IMR-90 (cell line): ENCODE results near the gene TUSC2. TPM values are rescaled to one million over a fixed set of nuclear protein-coding genes. Genes with fewer than 3 reads are reported as not detected.

Experiments used
- ATAC-seq: fragments of 200-7000 bp; cut with Tn5 transposase; 2 replicates; pipeline ENCODE4 v1.9.1; 2020; ENCODE audit warnings: low read depth, mild to moderate bottlenecking, moderate library complexity
- BruUV-seq: library from RNA; stranded (reverse); fragments of 400-500 nt; replicated peaks from 2 replicates; lab custom pipeline; 2021; lab: Mats Ljungman, UMichigan
- CTCF ChIA-PET: fragments of 300-600 bp; formaldehyde crosslinking; extraction: SDS; loops from one replicate; lab custom pipeline; 2021; ENCODE audit warnings: antibody characterized with exemption; lab: Yijun Ruan, JAX
- POLR2A ChIA-PET: fragments of 300-600 bp; sonication (Branson Sonifier 250); formaldehyde crosslinking; loops from one replicate; lab custom pipeline; 2022; ENCODE audit warnings: antibody characterized with exemption; ENCODE audit not compliant: unreplicated experiment; lab: Charles Lee
- DNase-seq: peaks from one replicate; pipeline ENCODE4 v3.0.0; 2013
- H2AFZ ChIP-seq: replicated peaks from 2 replicates; pipeline ENCODE3; 2013; ENCODE audit warnings: low read length, mild to moderate bottlenecking; ENCODE audit not compliant: poor library complexity
- H2AK5ac ChIP-seq: 2 replicates; pipeline ENCODE4 v1.6.1; 2013; ENCODE audit warnings: low read depth, low read length, inconsistent platforms
- H2AK9ac ChIP-seq: replicated peaks from 2 replicates; pipeline ENCODE3; 2013; ENCODE audit warnings: mild to moderate bottlenecking, low read depth, low read length, moderate library complexity; ENCODE audit not compliant: poor library complexity
- H2BK120ac ChIP-seq: 2 replicates; pipeline ENCODE4 v1.6.1; 2013; ENCODE audit warnings: low read depth, low read length, inconsistent platforms
- H2BK15ac ChIP-seq: 3 replicates; pipeline ENCODE4 v1.6.1; 2013; ENCODE audit warnings: low read depth, low read length, inconsistent platforms
- H2BK20ac ChIP-seq: 2 replicates; pipeline ENCODE4 v1.6.1; 2013; ENCODE audit warnings: low read depth, mild to moderate bottlenecking, inconsistent platforms, low read length, moderate library complexity
- H2BK5ac ChIP-seq: 2 replicates; pipeline ENCODE4 v1.6.1; 2013; ENCODE audit warnings: mild to moderate bottlenecking, low read depth, low read length, inconsistent platforms; ENCODE audit not compliant: poor library complexity, severe bottlenecking
- H3K14ac ChIP-seq: replicated peaks from 2 replicates; pipeline ENCODE4 v1.6.1; 2013; ENCODE audit warnings: low read depth, low read length, inconsistent platforms
- H3K18ac ChIP-seq: 2 replicates; pipeline ENCODE4 v1.6.1; 2013; ENCODE audit warnings: low read depth, low read length, control low read depth
- H3K23ac ChIP-seq: 2 replicates; pipeline ENCODE4 v1.6.1; 2013; ENCODE audit warnings: low read depth, low read length, inconsistent platforms
- H3K27ac ChIP-seq: 2 replicates; pipeline ENCODE4 v1.5.1; 2013; ENCODE audit warnings: mild to moderate bottlenecking, control low read depth, low read length; ENCODE audit not compliant: insufficient read depth
- H3K27me3 ChIP-seq: 2 replicates; pipeline ENCODE4 v1.6.1; 2013; ENCODE audit warnings: low read length; ENCODE audit not compliant: control insufficient read depth, insufficient read depth
- H3K36me3 ChIP-seq: 2 replicates; pipeline ENCODE4 v1.6.1; 2013; ENCODE audit warnings: low read length, mixed read lengths; ENCODE audit not compliant: control insufficient read depth, insufficient read depth
- H3K4ac ChIP-seq: 2 replicates; pipeline ENCODE4 v1.6.1; 2013; ENCODE audit warnings: low read depth, low read length, inconsistent platforms
- H3K4me1 ChIP-seq: 2 replicates; pipeline ENCODE4 v1.6.1; 2013; ENCODE audit warnings: low read length, mixed read lengths; ENCODE audit not compliant: control insufficient read depth, insufficient read depth
- H3K4me2 ChIP-seq: 2 replicates; pipeline ENCODE4 v1.6.1; 2013; ENCODE audit warnings: low read depth, mild to moderate bottlenecking, control low read depth, low read length, moderate library complexity
- H3K4me3 ChIP-seq: 2 replicates; pipeline ENCODE4 v1.5.1; 2013; ENCODE audit warnings: low read depth, mild to moderate bottlenecking, control low read depth, low read length, moderate library complexity; ENCODE audit not compliant: insufficient read depth
- H3K56ac ChIP-seq: 2 replicates; pipeline ENCODE4 v1.6.1; 2013; ENCODE audit warnings: low read length, inconsistent platforms; ENCODE audit not compliant: insufficient read depth; ENCODE audit errors: extremely low read depth
- H3K79me1 ChIP-seq, 2 experiments: 2 replicates each; pipeline ENCODE4 v1.6.1; 2013; ENCODE audit warnings: low read length in 2 of 2, inconsistent platforms in 1 of 2, low read depth in 1 of 2
- H3K9ac ChIP-seq: 2 replicates; pipeline ENCODE4 v1.6.1; 2013; ENCODE audit warnings: low read depth, low read length, control low read depth
- H3K9me1 ChIP-seq: 2 replicates; pipeline ENCODE4 v1.6.1; 2013; ENCODE audit warnings: low read length, inconsistent platforms; ENCODE audit not compliant: insufficient read depth
- H3K9me3 ChIP-seq: 2 replicates; pipeline ENCODE4 v1.6.1; 2013; ENCODE audit warnings: low read length; ENCODE audit not compliant: control insufficient read depth, insufficient read depth
- H4K20me1 ChIP-seq: 2 replicates; pipeline ENCODE4 v1.6.1; 2013; ENCODE audit warnings: low read length, inconsistent platforms; ENCODE audit not compliant: insufficient read depth
- H4K5ac ChIP-seq: 2 replicates; pipeline ENCODE4 v1.6.1; 2013; ENCODE audit warnings: mild to moderate bottlenecking, low read depth, low read length, control low read depth
- H4K8ac ChIP-seq, 2 experiments: 2 replicates each; pipeline ENCODE4 v1.6.1; 2013; ENCODE audit warnings: low read depth in 2 of 2, low read length in 2 of 2, control low read depth in 1 of 2, inconsistent platforms in 1 of 2
- H4K91ac ChIP-seq: 2 replicates; pipeline ENCODE4 v1.6.1; 2013; ENCODE audit warnings: low read depth, low read length, inconsistent platforms; ENCODE audit not compliant: insufficient read depth
- CEBPB ChIP-seq: IDR thresholded peaks from 2 replicates; pipeline ENCODE4 v1.6.1; 2012; ENCODE audit warnings: low read depth, low read length, improper control_type of control experiment
- CHD1 ChIP-seq: IDR thresholded peaks from 2 replicates; pipeline ENCODE4 v1.6.1; 2012; ENCODE audit warnings: low read depth, low read length, improper control_type of control experiment
- FOS ChIP-seq: fragments of 150-350 bp; IDR thresholded peaks from 2 replicates; pipeline ENCODE4 v1.6.1; 2016; ENCODE audit warnings: low read depth, low read length
- MAZ ChIP-seq: IDR thresholded peaks from 2 replicates; pipeline ENCODE4 v1.6.1; 2012; ENCODE audit warnings: low read depth, mild to moderate bottlenecking, low read length, improper control_type of control experiment, moderate library complexity, borderline replicate concordance
- MXI1 ChIP-seq: IDR thresholded peaks from 2 replicates; pipeline ENCODE4 v1.6.1; 2012; ENCODE audit warnings: low read depth, mild to moderate bottlenecking, low read length, moderate library complexity, borderline replicate concordance
- NFE2L2 ChIP-seq: fragments of 150-350 bp; IDR thresholded peaks from 2 replicates; pipeline ENCODE4 v1.6.1; 2016; ENCODE audit warnings: low read depth, mild to moderate bottlenecking, low read length
- WGBS, 2 experiments: methylation state at CpG; one replicate each; pipeline versions ENCODE4 v1.1.5 to v1.1.7; 2013; ENCODE audit warnings: missing lambda C conversion rate in 2 of 2; ENCODE audit not compliant: insufficient read length in 1 of 2; ENCODE audit errors: extremely low coverage in 2 of 2; 5-methylcytosine and 5-hydroxymethylcytosine counted together
- dilution Hi-C: fragments of 300-500 bp; cut with HindIII; formaldehyde crosslinking; loops from one replicate; pipeline ENCODE4 v1.14.3; 2018; ENCODE audit warnings: low sequenced_read_pairs; ENCODE audit not compliant: unreplicated experiment
- in situ Hi-C: fragments of 300-500 bp; cut with MboI; formaldehyde crosslinking; loops from 3 replicates; pipeline ENCODE4 v1.14.3; 2019; ENCODE audit warnings: low sequenced_read_pairs, inconsistent platforms, mixed read lengths
- intact Hi-C: fragments of 100-400 bp; cut with micrococcal nuclease; formaldehyde crosslinking; loops from 2 replicates; pipeline ENCODE4 v1.10.0; 2022
- polyA plus RNA-seq, 3 experiments: library from polyadenylated mRNA; depleted of rRNA; stranded (reverse); fragments of >200 nt; gene quantifications; 2 replicates each; pipeline ENCODE4 v1.2.3, GENCODE V29; 2012; ENCODE audit warnings: low replicate concordance in 1 of 3
- total RNA-seq: library from RNA; depleted of rRNA; stranded (reverse); fragments of >200 nt; gene quantifications from 2 replicates; pipeline ENCODE4 v1.2.3, GENCODE V29; 2012
- TF ChIP-seq, protein P1 (sequence below): conservative IDR thresholded peaks from 2 replicates; pipeline ENCODE4 v1.5.1; 2012; ENCODE audit warnings: mild to moderate bottlenecking, low read depth, low read length, improper control_type of control experiment
- TF ChIP-seq, protein P2 (sequence below): fragments of 150-350 bp; IDR thresholded peaks from 2 replicates; pipeline ENCODE4 v1.6.1; 2017; ENCODE audit warnings: mild to moderate bottlenecking, antibody characterized with exemption, low read length, low read depth

The TUSC2 gene
- total and polyA plus RNA-seq, 2 of the 4 experiments (the other 2 are of a cell fraction): 13.4 to 24.0 TPM

DNA sequence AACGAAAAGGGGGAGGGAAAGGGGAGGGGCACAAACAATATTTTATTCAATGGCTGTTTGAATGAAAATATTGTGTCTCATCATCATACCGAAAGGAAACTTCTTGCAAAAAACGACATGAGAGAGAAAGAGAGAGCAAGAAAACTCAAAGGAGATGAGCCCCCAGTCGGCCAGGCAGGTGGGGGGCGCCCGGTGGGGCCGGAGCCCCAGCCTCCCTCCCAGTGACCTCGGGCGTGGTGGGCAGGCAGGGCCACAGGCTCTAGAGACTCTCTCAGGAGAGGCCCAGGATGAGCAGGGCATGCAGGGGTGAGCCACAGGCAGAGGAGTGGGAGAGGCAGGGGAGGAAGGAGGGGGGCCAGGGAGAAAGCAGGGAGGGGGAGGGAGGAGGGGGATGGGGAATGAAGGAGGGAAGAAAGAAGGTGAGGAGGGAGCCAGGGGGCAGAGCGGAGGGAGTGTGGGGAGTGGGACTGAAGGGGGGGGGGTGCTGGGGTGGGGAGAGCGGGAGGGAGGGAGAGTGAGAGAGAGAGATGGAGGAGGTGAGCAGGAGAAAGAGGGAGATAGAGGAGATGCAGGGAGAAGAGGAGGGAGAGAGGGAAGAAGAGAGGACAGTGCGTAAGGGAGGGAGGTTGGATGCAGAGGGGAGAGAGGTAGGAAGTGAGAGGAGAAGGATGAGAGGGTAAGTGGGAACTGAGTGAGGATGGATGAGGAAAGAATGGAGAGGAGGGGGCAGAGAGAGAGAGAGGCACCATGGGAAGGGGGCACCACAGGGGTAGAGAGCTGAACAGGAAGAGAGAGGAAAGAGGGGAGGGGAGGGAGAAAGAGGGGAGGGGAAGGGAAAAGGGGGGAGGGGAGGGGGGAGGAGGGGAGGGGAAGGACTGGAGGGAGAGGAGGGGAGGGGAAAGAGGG, 45.4 kb upstream of the TUSC2 start (continued):
- TF ChIP-seq, protein P1, sequence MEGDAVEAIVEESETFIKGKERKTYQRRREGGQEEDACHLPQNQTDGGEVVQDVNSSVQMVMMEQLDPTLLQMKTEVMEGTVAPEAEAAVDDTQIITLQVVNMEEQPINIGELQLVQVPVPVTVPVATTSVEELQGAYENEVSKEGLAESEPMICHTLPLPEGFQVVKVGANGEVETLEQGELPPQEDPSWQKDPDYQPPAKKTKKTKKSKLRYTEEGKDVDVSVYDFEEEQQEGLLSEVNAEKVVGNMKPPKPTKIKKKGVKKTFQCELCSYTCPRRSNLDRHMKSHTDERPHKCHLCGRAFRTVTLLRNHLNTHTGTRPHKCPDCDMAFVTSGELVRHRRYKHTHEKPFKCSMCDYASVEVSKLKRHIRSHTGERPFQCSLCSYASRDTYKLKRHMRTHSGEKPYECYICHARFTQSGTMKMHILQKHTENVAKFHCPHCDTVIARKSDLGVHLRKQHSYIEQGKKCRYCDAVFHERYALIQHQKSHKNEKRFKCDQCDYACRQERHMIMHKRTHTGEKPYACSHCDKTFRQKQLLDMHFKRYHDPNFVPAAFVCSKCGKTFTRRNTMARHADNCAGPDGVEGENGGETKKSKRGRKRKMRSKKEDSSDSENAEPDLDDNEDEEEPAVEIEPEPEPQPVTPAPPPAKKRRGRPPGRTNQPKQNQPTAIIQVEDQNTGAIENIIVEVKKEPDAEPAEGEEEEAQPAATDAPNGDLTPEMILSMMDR: no peak

DNA sequence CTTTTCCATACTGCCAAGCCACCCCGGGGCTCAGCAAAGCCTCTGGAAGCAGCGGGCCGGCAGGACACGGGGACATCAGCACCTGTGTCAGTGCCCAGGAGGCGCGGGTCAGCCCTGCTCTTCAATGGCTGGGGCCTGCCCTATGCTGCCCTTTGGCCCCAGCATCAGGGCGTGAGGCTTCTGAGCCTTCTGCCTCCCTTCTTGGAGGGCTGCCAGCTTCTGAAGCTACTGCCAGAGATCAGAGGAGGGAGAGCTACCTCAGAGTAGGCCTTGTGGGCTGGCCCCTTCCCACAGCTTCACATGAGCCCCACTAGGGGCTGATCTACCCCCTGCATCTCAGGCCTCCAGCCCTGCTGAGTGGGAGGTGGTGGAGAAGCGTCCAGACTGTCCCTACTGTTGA, 44.3 kb upstream of the TUSC2 start:
- ChIA-PET POLR2A (no interaction called here), CTCF (no interaction called here)
- in situ Hi-C loops (no loop called here), dilution Hi-C loops (no loop called here), intact Hi-C loops (no loop called here)
- Histone ChIP-seq H3K18ac (no peak overlapping the region), H3K4me2 (no peak overlapping the region), H3K14ac (no peak overlapping the region), H2AFZ (no peak overlapping the region), H3K79me1 (no peaks in the 10 kb centered on the region), H4K5ac (no peak overlapping the region), H2AK5ac (no peak overlapping the region), H3K56ac (no peak overlapping the region), H3K9ac (no peak overlapping the region), H3K27ac (no peak overlapping the region), H2BK120ac (no peak overlapping the region), H3K4me1 (no peaks in the 10 kb centered on the region), H3K4ac (no peak overlapping the region), H3K36me3 (no peaks in the 10 kb centered on the region), H2BK15ac (no peak overlapping the region), H3K4me3 (no peak overlapping the region), H3K9me1 (no peaks in the 10 kb centered on the region), H4K91ac (no peak overlapping the region), H2AK9ac (no peak overlapping the region), H4K8ac (no peak overlapping the region), H2BK20ac (no peak overlapping the region), H2BK5ac (no peak overlapping the region), H3K27me3 (peaks cover 56% of the 10 kb centered on the region), H3K9me3 (no peaks in the 10 kb centered on the region), H3K23ac (no peak overlapping the region), H4K20me1 (no peaks in the 10 kb centered on the region)
- ATAC-seq: no peak; the same call in 1 of the 2 replicates
- TF ChIP-seq FOS (no peak), MAZ (no peak), CEBPB (no peak), MXI1 (no peak), NFE2L2 (no peak), CHD1 (no peak)
- TF ChIP-seq, protein P2, sequence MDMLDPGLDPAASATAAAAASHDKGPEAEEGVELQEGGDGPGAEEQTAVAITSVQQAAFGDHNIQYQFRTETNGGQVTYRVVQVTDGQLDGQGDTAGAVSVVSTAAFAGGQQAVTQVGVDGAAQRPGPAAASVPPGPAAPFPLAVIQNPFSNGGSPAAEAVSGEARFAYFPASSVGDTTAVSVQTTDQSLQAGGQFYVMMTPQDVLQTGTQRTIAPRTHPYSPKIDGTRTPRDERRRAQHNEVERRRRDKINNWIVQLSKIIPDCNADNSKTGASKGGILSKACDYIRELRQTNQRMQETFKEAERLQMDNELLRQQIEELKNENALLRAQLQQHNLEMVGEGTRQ: no peak
- DNase-seq: no peak
- WGBS, 2 experiments: no CpG with 5 or more reads among the region's 8 CpGs
- no TSS peak for BruUV-seq
